Inflammatory macrophage treated with lipopolysaccharide for 4 hours (primary cell): ENCODE results near the gene SNX6.
"Not testable (repeated sequence)": the region's sequence is repeated elsewhere in the genome, so short reads cannot be mapped to it uniquely, and the experiment has no call there.

Source experiments
- DNase-seq: peaks from one replicate; pipeline ENCODE4 v3.0.0-alpha.2; 2020

SNX6 gene

DNA sequence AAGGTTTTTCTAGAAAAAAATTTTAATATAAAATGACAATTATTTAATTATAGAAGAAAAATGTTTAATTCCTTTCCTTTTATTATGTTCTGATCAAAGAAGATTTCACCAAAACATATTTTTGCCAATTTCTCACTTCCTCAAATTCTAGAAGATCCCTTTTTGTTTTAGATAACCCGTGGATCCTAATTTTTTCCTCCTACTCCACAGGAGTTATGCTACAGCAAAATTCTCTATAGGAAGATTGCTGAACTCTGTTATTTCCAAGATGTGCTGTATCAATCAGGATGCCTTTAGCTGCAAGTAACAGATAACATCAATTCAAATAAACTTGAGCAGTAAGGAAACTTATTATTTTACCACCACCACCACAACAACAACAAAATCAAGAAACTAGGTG lies 3.8 kb upstream of the SNX6 start:
- DNase-seq = peak; percentile 30

DNA sequence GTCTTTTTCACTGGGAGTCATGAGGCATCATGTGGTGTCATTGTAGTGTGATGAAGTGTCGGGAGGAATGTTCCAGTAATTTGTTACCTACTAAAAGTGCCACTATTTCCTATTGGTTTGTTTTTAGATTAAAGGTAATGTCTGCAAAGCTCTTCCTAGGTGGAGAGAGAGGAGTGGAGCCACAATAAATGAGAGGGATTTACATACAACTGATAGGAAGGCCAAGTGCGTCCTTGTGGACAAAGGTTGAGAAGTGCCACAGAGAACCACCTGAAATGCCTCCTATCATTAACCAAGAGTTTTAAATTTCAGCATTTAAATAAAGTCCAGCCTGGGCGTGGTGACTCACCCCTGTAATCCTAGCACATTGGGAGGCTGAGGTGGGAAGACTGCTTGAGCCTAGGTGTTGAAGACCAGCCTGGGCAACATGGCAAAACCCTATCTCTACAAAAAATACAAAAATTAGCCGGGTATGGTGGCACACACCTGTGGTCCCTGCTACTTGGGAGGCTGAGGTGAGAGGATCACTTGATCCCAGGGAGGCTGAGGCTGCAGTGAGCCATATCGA lies 2.5 kb upstream of the SNX6 start:
- DNase-seq = no peak

DNA sequence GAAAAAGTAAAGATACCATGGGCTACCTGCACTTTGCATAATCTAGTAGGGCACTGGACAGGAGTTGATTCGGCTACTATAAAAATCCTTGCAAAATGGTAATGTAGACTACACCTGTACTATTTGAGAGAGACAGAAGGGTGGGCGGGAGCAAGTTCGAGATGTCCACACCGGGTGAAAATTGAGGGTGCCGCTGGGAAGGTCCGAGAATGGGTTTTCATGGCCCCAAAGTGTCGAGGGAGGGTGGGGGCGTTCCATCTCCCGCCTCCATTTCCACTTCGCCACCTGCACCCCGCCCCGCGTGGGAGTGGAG lies 648 bp downstream of the SNX6 start:
- DNase-seq = no peak

DNA sequence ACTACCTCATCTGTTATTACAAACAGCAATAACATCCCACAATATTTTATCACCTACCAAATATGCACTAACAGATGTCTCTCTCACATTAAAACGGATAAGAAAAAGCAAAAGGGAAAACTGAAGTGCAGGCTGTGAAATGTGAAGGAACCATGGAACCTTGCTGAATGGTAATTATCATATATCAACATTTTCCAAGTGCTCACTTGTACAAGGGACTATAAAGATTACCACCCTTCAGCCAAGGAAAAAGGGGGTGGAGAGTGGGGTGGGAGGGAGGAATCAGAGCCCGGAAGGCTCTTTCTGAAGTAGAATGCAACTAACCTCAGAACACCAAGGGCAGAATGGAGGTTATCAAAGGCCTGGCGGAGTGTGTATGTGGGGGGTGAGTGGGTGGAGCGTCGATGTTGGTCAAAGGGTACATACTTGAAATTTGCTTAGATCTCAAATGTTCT lies 1.2 kb downstream of the SNX6 start:
- no peak for DNase-seq

DNA sequence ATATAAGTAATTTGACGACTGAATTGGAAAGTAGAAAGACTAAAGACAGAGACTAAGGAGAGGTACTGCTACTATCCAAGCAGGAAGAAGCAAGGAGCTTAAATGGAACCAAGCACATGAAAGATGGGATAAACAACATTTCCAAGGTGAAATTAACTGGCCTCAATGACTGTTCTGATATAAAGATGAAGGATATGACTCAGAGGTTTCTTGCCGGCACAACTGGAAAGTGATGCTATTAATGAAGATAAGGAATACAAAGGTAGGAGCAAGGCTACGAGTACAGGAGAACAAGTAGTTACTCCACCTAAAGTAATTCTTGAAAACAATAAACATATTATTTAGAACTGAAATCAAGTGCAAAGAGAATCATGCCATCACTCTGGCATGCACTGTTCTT lies 6.4 kb downstream of the SNX6 start:
- DNase-seq = no peak

DNA sequence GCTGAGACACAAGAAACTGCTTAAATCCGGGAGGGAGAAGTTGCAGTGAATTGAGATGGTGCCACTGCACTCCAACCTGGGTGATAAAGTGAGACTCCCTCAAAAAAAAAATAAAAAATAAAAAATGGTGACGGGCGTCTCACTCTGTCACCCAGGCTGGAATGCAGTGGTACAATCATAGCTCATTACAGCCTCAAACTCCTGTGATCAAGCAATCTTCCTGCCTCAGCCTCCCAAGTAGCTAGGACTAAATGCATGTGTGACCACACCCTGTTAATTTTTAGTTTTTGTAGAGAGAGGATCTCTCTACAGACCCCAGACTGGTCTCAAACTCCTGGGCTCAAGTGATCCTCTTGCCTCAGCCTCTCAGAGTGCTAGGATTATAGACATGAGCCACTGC lies 9.1 kb downstream of the SNX6 start:
- DNase-seq = no peak

DNA sequence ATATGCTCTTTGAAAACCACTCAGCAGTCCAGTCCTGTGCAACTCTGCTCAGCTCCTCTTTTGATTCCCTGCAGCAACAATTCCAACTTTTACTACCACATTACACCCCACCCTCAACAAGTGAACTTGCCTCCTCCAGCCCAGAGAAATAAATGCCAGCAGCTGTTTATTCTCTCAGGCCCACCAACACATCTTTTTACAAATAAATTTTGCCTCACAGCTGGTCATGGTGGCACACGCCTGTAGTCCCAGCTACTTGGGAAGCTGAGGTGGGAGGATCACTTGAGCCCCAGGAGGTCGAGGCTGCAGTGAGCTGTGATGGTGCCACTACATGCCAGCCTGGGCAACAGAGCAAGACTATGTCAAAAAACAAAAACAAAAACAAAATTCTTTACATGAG lies 9.8 kb downstream of the SNX6 start:
- DNase-seq = no peak

DNA sequence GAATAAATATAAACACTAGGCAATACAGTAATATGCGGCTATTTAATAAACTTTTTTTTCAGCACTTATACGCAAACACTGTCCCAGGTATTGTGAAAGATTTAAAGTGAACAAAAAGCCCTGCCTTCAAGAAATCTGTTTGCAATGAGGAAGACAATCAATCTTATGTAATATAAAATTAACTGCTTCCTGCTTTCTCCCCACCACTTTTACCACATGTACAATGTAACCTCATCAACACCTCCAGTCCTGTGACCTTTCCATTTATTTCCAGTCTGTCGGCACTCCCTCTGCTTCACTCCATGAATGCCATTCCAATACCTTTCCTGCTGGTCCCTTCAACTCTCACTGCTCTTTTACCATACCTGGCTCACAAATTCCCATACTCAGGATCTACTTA lies 10.5 kb downstream of the SNX6 start:
- DNase-seq = no peak

DNA sequence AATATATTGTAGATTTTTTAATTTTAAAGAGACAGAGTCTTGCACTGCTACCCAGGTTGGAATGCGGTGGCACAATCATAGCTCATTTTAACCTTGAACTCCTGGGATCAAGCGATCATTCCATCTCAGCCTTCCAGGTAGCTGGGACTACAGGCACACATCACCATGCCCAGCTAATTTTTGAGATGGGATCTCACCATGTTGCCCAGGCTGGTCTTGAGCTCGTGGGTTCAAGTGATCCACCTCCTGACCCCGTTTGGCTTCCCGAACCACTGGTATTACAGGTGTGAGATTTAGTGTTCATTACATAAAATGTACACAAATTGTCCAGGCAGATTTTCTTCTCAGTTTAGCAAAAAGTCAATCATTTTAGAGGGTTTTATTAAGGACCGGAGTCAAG lies 13.6 kb downstream of the SNX6 start:
- no peak for DNase-seq

DNA sequence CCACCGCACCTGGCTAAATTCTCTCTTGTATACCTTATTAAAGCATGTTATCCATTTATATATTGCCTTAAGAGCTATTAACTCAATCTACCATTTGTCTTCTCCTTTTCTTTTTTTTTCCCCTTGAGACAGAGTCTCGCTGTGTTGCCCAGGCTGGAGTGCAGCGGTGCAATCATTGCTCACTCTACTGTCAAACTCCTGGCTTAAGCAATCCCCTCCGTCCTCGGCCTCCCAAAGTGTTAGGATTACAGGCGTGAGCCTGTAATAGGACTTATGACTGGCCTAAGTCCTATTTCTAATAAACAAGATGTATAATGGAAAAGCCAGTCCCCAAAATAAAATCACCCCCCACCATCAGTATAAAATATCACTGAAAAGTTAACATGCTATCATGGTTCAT lies 14.4 kb downstream of the SNX6 start:
- DNase-seq = no peak

DNA sequence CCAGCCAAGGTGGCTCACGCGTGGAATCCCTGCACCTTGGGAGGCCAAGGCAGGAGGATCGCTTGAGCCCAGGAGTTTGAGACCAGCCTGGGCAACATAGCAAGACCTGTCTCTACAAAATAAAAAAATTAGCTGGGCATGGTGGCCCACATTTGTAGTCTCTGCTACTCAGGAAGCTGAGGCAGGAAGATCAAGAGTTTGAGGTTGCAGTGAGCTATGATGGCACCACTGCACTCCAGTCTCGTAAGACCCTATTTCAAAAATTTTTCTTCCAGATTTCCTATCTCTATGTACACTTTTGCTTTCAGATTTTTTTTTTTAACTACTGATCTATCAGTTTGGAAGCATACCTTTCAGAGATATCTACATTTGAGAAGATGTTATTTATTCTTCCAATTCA lies 15.3 kb downstream of the SNX6 start:
- DNase-seq = no peak

DNA sequence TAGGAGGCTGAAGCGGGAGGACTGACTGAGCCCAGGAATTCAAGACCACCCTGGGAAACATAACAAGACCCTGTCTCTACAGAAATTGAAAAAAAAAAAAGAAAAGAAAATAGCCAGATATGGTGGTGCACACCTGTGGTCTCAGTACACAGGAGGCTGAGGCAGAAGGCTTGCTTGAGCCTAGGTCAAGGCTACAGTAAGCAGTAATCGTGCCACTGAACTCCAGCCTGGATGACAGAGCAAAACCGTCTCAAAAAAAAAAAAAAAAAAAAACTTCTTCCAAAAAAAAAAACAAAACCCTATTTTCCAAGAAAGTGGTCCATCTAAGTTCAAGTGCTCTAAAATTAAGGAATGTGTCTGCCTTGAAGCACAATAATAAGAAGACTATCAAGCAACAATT lies 19.8 kb downstream of the SNX6 start:
- no peak for DNase-seq

DNA sequence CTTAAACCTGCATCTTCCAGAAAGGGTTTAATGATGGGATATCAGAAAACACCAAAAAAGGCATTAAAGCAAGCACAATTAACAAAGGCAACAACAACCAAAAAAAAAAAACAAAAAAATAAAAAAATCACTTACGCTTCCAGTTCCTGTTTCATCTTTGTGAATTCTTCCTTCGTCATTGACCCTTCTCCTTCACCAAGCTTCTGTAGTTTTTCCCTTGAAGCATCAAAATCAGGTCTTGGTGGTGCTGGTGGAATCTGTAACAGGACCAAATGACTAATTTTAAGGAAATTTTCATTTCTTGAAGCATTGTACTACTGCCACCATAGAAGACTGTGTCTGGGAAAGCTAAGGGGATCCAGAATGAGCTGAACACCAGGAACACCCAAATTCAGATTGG lies 24.5 kb downstream of the SNX6 start:
- DNase-seq = peak; percentile 81

DNA sequence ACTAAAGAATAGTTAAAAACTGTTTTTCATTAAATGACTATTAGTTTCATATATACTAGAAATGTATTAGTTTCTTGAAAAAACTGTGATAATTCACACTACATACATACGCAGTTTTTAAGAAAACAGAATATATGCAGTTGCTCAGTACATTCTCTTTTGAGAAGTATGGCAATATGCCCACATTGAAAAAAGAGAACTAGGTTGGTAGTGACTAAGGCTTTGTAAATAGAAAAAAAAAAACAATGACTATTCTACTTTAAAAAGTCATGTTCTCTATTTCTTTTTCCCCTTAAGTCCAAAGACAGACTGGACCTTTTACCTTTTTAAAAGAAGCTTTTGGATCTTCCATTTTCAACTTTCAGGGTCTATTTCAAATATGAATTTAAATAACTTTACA lies 25.0 kb downstream of the SNX6 start:
- DNase-seq = peak; percentile 82

DNA sequence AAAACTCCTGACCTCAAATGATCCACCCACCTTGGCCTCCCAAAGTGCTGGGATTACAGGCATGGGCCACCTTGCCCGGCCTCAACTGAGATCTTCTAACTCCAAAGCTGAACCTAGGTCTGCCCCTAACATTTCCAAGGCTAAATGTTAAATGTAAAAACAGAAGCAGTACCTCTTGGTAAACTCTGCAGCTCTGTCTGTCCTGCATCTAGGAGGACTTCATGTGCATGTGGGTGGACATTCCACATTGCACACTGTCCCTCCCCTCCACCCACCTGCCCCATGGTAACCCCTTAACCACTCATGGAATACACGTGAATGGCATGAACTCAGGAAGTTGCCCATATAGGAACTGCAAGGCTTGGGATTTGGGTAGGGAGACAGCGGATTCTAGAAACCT lies 33.1 kb downstream of the SNX6 start:
- DNase-seq = no peak

DNA sequence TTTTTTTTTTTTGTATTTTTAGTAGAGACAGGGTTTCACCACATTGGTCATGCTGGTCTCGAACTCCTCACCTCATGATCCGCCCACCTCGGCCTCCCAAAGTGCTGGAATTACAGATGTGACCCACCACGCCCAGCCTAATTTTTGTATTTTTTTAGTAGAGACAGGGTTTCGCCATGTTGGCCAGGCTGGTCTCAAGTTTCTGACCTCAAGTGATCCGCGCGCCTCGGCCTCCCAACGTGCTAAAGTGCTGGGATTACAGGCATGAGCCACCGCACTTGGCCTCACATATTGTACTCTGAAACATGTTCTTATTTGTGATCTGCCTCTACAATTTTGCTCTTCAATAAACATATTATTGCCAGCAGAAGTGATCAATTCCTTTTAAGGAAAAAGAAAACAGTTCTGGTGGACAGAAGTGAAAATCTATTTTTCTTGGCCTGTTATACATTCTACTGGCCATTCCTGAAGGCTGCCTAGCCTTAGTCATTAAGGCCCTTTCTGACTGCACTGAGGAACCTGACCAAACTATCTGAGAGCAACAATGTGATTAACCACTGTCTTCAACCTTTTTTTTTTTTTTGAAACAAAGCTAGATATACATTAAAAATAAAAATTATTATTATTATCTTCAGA lies 36.1 kb downstream of the SNX6 start:
- no peak for DNase-seq

DNA sequence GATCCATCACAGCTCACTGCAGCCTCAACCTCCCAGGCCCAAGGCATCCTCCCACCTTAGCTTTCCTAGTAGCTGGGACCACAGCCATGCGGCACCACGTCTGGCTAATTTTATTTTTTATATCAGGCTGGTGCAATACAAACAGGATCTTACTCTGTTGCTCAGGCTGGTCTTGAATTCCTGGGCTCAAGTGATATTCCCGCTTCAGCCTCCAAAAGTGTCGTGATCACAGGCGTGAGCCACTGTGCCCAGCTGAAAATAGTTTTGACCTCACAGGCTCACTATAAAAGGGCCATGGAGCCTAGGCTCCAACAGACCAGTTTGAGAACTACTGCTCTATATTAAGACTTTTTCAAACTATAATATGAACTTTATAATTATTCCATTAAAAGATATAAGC lies 37.3 kb downstream of the SNX6 start:
- DNase-seq = no peak

DNA sequence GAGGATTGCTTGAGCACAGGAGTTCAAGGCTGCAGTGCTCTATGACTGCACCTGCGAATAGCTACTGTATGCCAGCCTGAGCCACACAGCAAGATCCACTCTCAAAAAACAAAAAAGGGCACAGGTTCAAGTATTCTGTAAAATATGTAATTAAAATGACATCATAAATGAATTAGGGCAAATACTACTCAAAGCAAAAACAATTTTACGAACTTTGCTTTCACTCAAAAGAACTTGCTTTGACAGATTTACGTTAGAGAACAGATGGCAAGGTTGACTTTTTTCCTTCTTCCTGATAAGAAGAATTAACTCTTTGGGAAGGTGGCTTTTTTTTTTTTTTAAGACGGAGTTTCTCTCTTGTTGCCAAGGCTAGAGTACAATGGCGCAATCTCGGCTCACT lies 46.4 kb downstream of the SNX6 start:
- no peak for DNase-seq

DNA sequence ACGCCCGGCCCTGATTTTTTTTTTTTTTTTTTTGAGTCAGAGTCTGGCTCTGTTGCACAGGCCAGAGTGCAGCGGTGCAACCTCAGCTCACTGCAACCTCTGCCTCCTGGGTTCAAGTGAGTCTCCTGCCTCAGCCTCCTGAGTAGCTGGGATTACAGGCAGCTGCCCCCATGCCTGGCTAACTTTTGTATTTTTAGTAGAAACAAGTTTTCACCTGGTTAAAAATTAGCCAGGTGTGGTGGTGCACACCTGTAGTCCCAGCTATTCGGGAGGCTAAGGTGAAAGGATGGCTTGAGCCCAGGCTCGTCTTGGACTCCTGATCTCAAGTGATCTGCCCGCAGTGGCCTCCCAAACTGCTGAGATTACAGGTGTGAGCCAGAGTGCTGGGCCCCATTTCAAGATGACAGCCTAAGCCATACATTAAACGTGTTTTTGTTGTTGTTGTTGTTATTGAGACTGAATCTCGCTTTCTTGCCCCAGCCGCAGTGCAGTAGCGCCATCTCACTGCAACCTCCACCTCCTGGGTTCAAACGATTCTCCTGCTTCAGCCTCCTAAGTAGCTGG lies 47.7 kb downstream of the SNX6 start:
- DNase-seq = no peak

DNA sequence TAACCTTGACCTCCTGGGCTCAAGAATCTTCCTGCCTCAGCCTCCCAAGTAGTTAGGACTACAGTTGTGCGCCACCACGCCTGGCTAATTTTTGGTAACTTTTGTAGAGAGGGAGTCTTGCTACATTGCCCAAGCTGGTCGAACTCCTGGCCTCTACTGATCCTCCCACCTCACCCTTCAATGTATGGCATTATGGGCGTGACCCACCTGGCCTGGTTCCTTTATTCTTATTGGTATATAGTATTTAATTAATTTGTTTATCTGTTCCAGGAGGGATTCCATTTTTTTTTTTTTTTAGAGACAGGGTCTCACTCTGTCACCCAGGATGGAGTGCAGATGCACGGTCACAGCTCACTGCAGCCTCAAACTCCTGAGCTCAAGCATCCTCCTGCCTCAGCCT lies 49.6 kb downstream of the SNX6 start:
- DNase-seq = no peak

DNA sequence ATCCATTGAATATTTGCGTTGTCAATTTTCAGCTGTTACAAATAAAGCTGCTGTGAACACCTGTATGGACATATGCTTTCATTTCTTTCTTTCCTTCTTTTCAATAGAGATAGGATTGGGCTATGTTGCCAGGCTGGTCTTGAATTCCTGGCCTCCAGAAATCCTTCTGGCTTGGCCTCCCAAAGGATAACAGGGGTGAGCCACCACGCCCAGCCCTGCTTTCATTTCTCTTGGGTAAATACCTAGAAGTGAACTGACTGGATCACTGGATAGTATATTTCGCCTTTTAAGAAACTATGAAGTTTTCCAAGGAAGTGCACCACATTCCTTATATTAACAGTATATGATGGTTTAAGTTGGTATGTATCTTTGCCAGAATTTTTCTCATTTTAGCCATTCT lies 58.2 kb downstream of the SNX6 start:
- no peak for DNase-seq

DNA sequence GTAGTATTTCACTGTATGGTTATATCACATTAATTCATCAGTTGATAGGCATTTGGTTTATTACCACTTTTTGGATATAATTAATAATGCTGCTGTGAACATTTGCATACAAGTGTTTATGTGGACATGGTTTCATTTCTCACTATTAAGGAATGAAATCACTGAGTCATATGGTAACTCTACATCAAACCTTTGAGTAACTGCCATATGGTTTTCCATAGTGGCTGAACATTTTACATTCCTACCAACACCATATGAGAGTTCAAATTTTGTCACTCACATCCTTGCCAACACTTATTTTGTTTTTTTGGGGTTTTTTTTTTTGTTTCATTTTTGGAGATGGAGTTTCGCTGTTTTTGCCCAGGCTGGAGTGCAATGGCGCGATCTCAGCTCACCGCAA lies 60.2 kb downstream of the SNX6 start:
- DNase-seq = peak; percentile 26

DNA sequence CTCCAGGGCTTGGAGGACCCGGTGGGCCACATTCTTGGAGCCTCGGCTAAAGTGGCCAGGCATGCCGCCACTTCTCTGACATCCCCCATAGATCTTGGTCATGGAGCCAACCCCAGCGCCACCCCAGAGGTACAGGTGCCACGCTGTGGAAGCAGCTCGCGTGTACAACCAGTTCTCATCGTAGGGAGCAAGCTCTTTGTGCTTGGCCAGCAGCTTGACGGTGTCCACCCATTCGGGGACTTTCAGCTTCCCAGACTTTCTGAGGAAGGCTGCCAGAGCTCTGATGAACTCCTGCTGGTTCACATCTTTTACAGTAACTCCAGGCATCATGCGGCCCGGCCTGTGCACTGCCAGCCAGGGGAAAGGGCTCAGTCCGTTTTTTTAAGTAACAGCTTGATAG lies 61.1 kb downstream of the SNX6 start:
- DNase-seq = no peak

DNA sequence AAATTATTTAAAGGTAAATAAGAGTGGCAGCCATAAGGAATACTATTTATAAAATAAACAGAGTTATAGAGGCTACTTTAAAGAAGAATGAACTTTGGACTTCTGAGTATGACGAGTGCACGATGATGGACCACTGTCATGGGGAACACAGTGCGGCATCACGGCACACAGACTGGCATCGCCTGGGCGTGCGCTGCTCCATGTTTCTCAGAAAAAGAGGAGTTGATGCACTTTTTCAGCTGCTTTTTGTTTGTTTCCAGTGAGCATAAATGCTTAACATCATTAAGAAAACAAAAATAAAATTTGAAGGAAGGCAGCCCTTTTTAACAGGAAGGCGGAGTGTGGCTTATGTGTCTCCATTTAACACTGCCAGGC lies 67.2 kb downstream of the SNX6 start:
- no peak for DNase-seq

DNA sequence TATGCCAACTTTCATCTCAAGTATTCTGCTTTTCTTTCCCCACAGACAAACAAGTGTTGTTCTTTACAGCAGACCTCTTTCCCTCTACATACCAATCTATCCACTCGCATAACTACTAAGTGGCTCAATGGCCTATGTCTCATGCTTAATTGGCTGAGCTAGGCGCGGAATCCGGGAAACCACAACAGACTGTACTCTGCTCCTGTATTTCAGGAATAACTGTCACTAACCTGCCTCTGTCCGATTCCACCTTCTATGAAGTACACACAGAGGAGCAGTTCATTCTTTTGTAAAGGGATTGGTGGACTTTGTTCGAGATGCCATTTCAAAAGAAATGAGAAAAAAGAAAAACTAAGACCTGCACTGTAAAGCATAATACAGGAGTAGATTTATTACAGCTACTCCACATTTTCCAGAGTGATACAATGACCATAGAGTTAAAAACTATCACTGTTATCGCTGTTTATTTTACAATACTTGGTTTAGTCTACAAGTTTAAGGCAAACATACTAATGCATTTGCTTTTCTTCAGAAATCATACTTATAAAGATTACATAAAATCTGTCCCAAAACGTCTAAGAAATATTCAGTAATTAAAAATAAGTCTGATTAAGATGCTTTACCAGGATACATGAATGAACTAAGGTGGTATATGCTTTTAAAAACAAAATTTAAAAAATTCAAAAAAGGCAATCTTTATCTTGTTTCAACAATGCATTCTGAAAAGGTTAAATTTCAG lies 67.7 kb downstream of the SNX6 start:
- DNase-seq = not testable (repeated sequence)
